Mammary epithelial cell (primary cell): Measurements from ENCODE around the gene CLK4.

Experiments used
- CTCF ChIP-seq, 2 donors: IDR thresholded peaks in 1 of 2; conservative IDR thresholded peaks in 1 of 2; 2 replicates each; pipeline ENCODE4 v1.5.1; 2011 to 2012; ENCODE audit warnings: inconsistent platforms in 2 of 2, low read length in 2 of 2, mild to moderate bottlenecking in 2 of 2, control low read depth in 1 of 2, low read depth in 1 of 2; ENCODE audit not compliant: insufficient read depth in 1 of 2; ENCODE audit errors: extremely low read depth in 1 of 2
- EZH2 ChIP-seq: IDR thresholded peaks from 2 replicates; pipeline ENCODE4 v1.6.1; 2012; ENCODE audit warnings: low read length, inconsistent platforms, borderline replicate concordance

GRCh38 chr5:178560911-178561310 lies 65.9 kb downstream of the CLK4 start:
- TF ChIP-seq CTCF (conservative IDR thresholded peaks at IDR 0.05 in 1 of 2, IDR thresholded peaks at IDR 0.05 in 1 of 2; ENCODE audit: extremely low read depth in 1 of 2, insufficient read depth in 1 of 2, low read depth in 1 of 2, low read length in 2 of 2) (no peak), EZH2 (no peak)
